Sigmoid colon (tissue), 7 donors: ENCODE results near the gene OR5D14. TPM values are rescaled to one million over a fixed set of nuclear protein-coding genes. Genes with fewer than 3 reads are reported as not detected.

Source experiments
- DNase-seq: peaks from one replicate; pipeline ENCODE4 v3.0.0-alpha.2; 2019
- H3K27ac ChIP-seq, 4 donors: fragments of 200-600 bp; sonication (generic); one replicate each; pipeline ENCODE4 v1.5.1; 2016 to 2019; ENCODE audit warnings: mild to moderate bottlenecking in 1 of 4
- H3K27me3 ChIP-seq, 3 donors: fragments of 200-600 bp; sonication (generic); one replicate each; pipeline ENCODE4 v1.5.1; 2019; ENCODE audit warnings: mild to moderate bottlenecking in 1 of 3
- H3K36me3 ChIP-seq, 4 donors: fragments of 200-600 bp; sonication (generic); one replicate each; pipeline ENCODE4 v1.5.1; 2016 to 2019
- H3K4me1 ChIP-seq, 4 donors: fragments of 200-600 bp; sonication (generic); one replicate each; pipeline ENCODE4 v1.5.1; 2017 to 2019
- H3K4me3 ChIP-seq, 4 donors: fragments of 200-600 bp; sonication (generic); one replicate each; pipeline ENCODE4 v1.5.1; 2017 to 2019; ENCODE audit warnings: mild to moderate bottlenecking in 2 of 4, moderate library complexity in 1 of 4
- H3K9me3 ChIP-seq, 4 donors: fragments of 200-600 bp in 3 of 4; sonication (generic) in 3 of 4; one replicate each; pipeline versions ENCODE4 v1.5.1 to v1.6.1; 2013 to 2019
- CTCF ChIP-seq, 4 experiments: fragments of 450-650 bp in 3 of 4; fragments of 200-600 bp in 1 of 4; IDR thresholded peaks; one replicate each; pipeline ENCODE4 v1.5.1; 2016 to 2019; ENCODE audit warnings: antibody characterized with exemption in 4 of 4, mild to moderate bottlenecking in 3 of 4, moderate library complexity in 2 of 4
- EP300 ChIP-seq, 4 donors: sonication (generic); formaldehyde crosslinking; IDR thresholded peaks; one replicate each; pipeline ENCODE4 v1.6.1; 2017; ENCODE audit warnings: antibody characterized with exemption in 4 of 4
- POLR2A ChIP-seq, 2 donors: fragments of 450-650 bp; IDR thresholded peaks; one replicate each; pipeline ENCODE4 v1.6.1; 2016; ENCODE audit warnings: antibody characterized with exemption in 2 of 2, mild to moderate bottlenecking in 2 of 2, moderate library complexity in 2 of 2
- POLR2AphosphoS5 ChIP-seq, 4 donors: sonication (generic); formaldehyde crosslinking; IDR thresholded peaks; one replicate each; pipeline ENCODE4 v1.6.1; 2017; ENCODE audit warnings: antibody characterized with exemption in 4 of 4
- WGBS, 2 donors: extraction: QIAGEN DNeasy Blood & Tissue Kit; methylation state at CpG; one replicate each; pipeline ENCODE4 v1.1.7; 2013; 5-methylcytosine and 5-hydroxymethylcytosine counted together
- intact Hi-C: fragments of 100-400 bp; cut with DNase I; formaldehyde crosslinking; loops from one replicate; pipeline ENCODE4 v1.15.1; 2023
- polyA plus RNA-seq, 3 donors: library from polyadenylated mRNA; stranded (reverse); fragments of 200-250 nt; gene quantifications; one replicate each; pipeline ENCODE4 v1.2.3, GENCODE V29; 2013
- total RNA-seq, 4 donors: library from RNA; depleted of rRNA; stranded (reverse); fragments of >200 nt; gene quantifications; one replicate each; pipeline ENCODE4 v1.1.0, GENCODE V29; 2016
- donor health status: healthy with polysubstance abuse.
- donor health status: Bipolar disorder and iron deficiency.
- donor health status: healthy.

The OR5D14 gene
- total RNA-seq (not detected), polyA plus RNA-seq (not detected)

- intact Hi-C loops = no loop called here
- Histone ChIP-seq H3K9me3 (no peaks in the 10 kb centered on the region), H3K27me3 (no peaks in the 10 kb centered on the region), H3K27ac (no peak within 1 kb of the TSS), H3K36me3 (no peaks in the 10 kb centered on the region), H3K4me3 (no peak within 1 kb of the TSS), H3K4me1 (no peaks in the 10 kb centered on the region)
- DNase-seq = no peak
- no peak for TF ChIP-seq EP300 (IDR thresholded peaks at IDR 0.05)
Observed at GRCh38 chr11:55795256-55795655, at the start of gene OR5D14. Gene OR5D14, plus strand, starts transcription at chr11:55795556. Its CDS starts 0 bp downstream, at chr11:55795556.

- H3K27me3 ChIP-seq = no peaks in the 10 kb centered on the region
- H3K4me1 ChIP-seq = no peaks in the 10 kb centered on the region
- TF ChIP-seq CTCF (IDR thresholded peaks at IDR 0.05) = no peak
- no peak for TF ChIP-seq POLR2A (IDR thresholded peaks at IDR 0.05)
- TF ChIP-seq EP300 (IDR thresholded peaks at IDR 0.05) = no peak
- no peak for TF ChIP-seq POLR2AphosphoS5 (IDR thresholded peaks at IDR 0.05)
- no peak within 1 kb of the TSS for H3K4me3 ChIP-seq
- intact Hi-C loops = no loop called here
- H3K27ac ChIP-seq = no peak within 1 kb of the TSS
- DNase-seq = no peak
- H3K9me3 ChIP-seq = peaks cover 0 to 3% (median 0%) of the 10 kb centered on the region in 4 donors
- no peaks in the 10 kb centered on the region for H3K36me3 ChIP-seq
Observed at GRCh38 chr11:55773138-55773537, 22.2 kb upstream of the OR5D14 start, which contains the start of gene OR5D13. Gene OR5D13, plus strand, starts transcription at chr11:55773438. Its CDS starts 0 bp downstream, at chr11:55773438.

GRCh38 chr11:55791606-55792005 is 3.8 kb upstream of the OR5D14 start:
- DNase-seq = no peak
- no peak overlapping the region for H3K4me3 ChIP-seq
- no peaks in the 10 kb centered on the region for H3K4me1 ChIP-seq
- intact Hi-C loops = no loop called here
- H3K36me3 ChIP-seq = no peaks in the 10 kb centered on the region
- H3K9me3 ChIP-seq = no peaks in the 10 kb centered on the region
- no peak for TF ChIP-seq CTCF (IDR thresholded peaks at IDR 0.05)
- TF ChIP-seq POLR2AphosphoS5 (IDR thresholded peaks at IDR 0.05) = no peak
- TF ChIP-seq POLR2A (IDR thresholded peaks at IDR 0.05) = no peak
- no peak for TF ChIP-seq EP300 (IDR thresholded peaks at IDR 0.05)
- H3K27me3 ChIP-seq = no peaks in the 10 kb centered on the region
- WGBS, 2 donors = 86 to 91% methylated on average over 1 of the region's 1 CpG
- H3K27ac ChIP-seq = no peak overlapping the region

- no peak overlapping the region for H3K4me3 ChIP-seq
- no peak for TF ChIP-seq POLR2AphosphoS5 (IDR thresholded peaks at IDR 0.05)
- TF ChIP-seq EP300 (IDR thresholded peaks at IDR 0.05) = no peak
- TF ChIP-seq CTCF (IDR thresholded peaks at IDR 0.05) = no peak
- TF ChIP-seq POLR2A (IDR thresholded peaks at IDR 0.05) = no peak
- WGBS, 2 donors = 40 to 83% methylated on average over 2 of the region's 2 CpGs
- no peak for DNase-seq
- H3K36me3 ChIP-seq = no peaks in the 10 kb centered on the region
- no peaks in the 10 kb centered on the region for H3K27me3 ChIP-seq
- no peaks in the 10 kb centered on the region for H3K4me1 ChIP-seq
- no peaks in the 10 kb centered on the region for H3K9me3 ChIP-seq
- intact Hi-C loops = no loop called here
- H3K27ac ChIP-seq = no peak overlapping the region
Observed at GRCh38 chr11:55793321-55793720, 2.0 kb upstream of the OR5D14 start.

GRCh38 chr11:55806248-55806647 is 10.9 kb downstream of the OR5D14 start:
- no peaks in the 10 kb centered on the region for H3K27me3 ChIP-seq

More at GRCh38 chr11:55806248-55806647, 10.9 kb downstream of the OR5D14 start:
- Histone ChIP-seq H3K27ac (no peak overlapping the region), H3K9me3 (peaks cover 0 to 7% (median 0%) of the 10 kb centered on the region in 4 donors), H3K4me3 (no peak overlapping the region), H3K4me1 (no peaks in the 10 kb centered on the region), H3K36me3 (no peaks in the 10 kb centered on the region)
- 91 to 96% methylated on average over 1 of the region's 1 CpG for WGBS, 2 donors
- DNase-seq = no peak
- intact Hi-C loops = no loop called here
- TF ChIP-seq POLR2A (IDR thresholded peaks at IDR 0.05) (no peak), POLR2AphosphoS5 (IDR thresholded peaks at IDR 0.05) (no peak), EP300 (IDR thresholded peaks at IDR 0.05) (no peak), CTCF (IDR thresholded peaks at IDR 0.05) (no peak)
